ENCODE results near the gene CABP4.

The CABP4 gene

GRCh38 chr11:67420646-67421429 is 34.3 kb upstream of the CABP4 start:
- Histone ChIP-seq H3K4me1 (ENCODE audit: low read depth, poor library complexity, severe bottlenecking) (peaks cover 12% of the 10 kb centered on the region), H4K20me1 (ENCODE audit: insufficient read depth) (no peaks in the 10 kb centered on the region), H3K36me3 (ENCODE audit: insufficient read depth) (no peaks in the 10 kb centered on the region), H3K4me2 (peak overlapping the region; percentile 71), H3K27me3 (ENCODE audit: insufficient read depth, low read depth) (no peaks in the 10 kb centered on the region; the same call in 1 of the 2 replicates), H2AFZ (ENCODE audit: low read depth) (peak overlapping the region; percentile 73), H3K79me2 (ENCODE audit: insufficient read depth, low read depth) (no peaks in the 10 kb centered on the region), H3K9ac (peak overlapping the region; percentile 85), H3K4me3 (IDR thresholded peaks at IDR 0.05; ENCODE audit: insufficient read depth, low read depth, low read length) (no peak overlapping the region), H3K27ac (peak overlapping the region; percentile 69)
- no peak for TF ChIP-seq CTCF (conservative IDR thresholded peaks at IDR 0.05; ENCODE audit: low read depth, low read length)

GRCh38 chr11:67421430-67422031 is 33.6 kb upstream of the CABP4 start:
- H3K27me3 ChIP-seq (ENCODE audit: insufficient read depth, low read depth), result no peaks in the 10 kb centered on the region; the same call in 1 of the 2 replicates
- no peak overlapping the region for H3K27ac ChIP-seq
- no peak for TF ChIP-seq CTCF (conservative IDR thresholded peaks at IDR 0.05; ENCODE audit: low read depth, low read length)
- no peaks in the 10 kb centered on the region for H3K79me2 ChIP-seq (ENCODE audit: insufficient read depth, low read depth)
- peak overlapping the region; percentile 73 for H2AFZ ChIP-seq (ENCODE audit: low read depth)
- no peaks in the 10 kb centered on the region for H3K36me3 ChIP-seq (ENCODE audit: insufficient read depth)
- H3K4me3 ChIP-seq (IDR thresholded peaks at IDR 0.05; ENCODE audit: insufficient read depth, low read depth, low read length), result no peak overlapping the region
- H3K4me1 ChIP-seq (ENCODE audit: low read depth, poor library complexity, severe bottlenecking), result peaks cover 12% of the 10 kb centered on the region
- H4K20me1 ChIP-seq (ENCODE audit: insufficient read depth), result no peaks in the 10 kb centered on the region
- H3K9ac ChIP-seq, result no peak overlapping the region
- peak overlapping the region; percentile 70; the same call in 1 of the 2 replicates for H3K4me2 ChIP-seq

- H2AFZ ChIP-seq (ENCODE audit: low read depth), result no peak overlapping the region
- peaks cover 12% of the 10 kb centered on the region for H3K4me1 ChIP-seq (ENCODE audit: low read depth, poor library complexity, severe bottlenecking)
- H3K4me3 ChIP-seq (IDR thresholded peaks at IDR 0.05; ENCODE audit: insufficient read depth, low read depth, low read length), result no peak overlapping the region
- H3K79me2 ChIP-seq (ENCODE audit: insufficient read depth, low read depth), result no peaks in the 10 kb centered on the region
- no peaks in the 10 kb centered on the region for H3K36me3 ChIP-seq (ENCODE audit: insufficient read depth)
- no peak for TF ChIP-seq CTCF (conservative IDR thresholded peaks at IDR 0.05; ENCODE audit: low read depth, low read length)
- no peaks in the 10 kb centered on the region for H4K20me1 ChIP-seq (ENCODE audit: insufficient read depth)
- H3K9ac ChIP-seq, result no peak overlapping the region
- no peaks in the 10 kb centered on the region for H3K27me3 ChIP-seq (ENCODE audit: insufficient read depth, low read depth)
- H3K4me2 ChIP-seq, result no peak overlapping the region
- H3K27ac ChIP-seq, result no peak overlapping the region
Observed at GRCh38 chr11:67422891-67423290, 32.3 kb upstream of the CABP4 start.

- H3K4me1 ChIP-seq (ENCODE audit: low read depth, poor library complexity, severe bottlenecking), result peaks cover 12% of the 10 kb centered on the region
- H3K4me2 ChIP-seq, result no peak overlapping the region
- H3K27me3 ChIP-seq (ENCODE audit: insufficient read depth, low read depth), result no peaks in the 10 kb centered on the region
- no peak overlapping the region for H2AFZ ChIP-seq (ENCODE audit: low read depth)
- peaks cover under 1% of the 10 kb centered on the region for H3K79me2 ChIP-seq (ENCODE audit: insufficient read depth, low read depth)
- no peak for TF ChIP-seq CTCF (conservative IDR thresholded peaks at IDR 0.05; ENCODE audit: low read depth, low read length)
- no peak overlapping the region for H3K9ac ChIP-seq
- H4K20me1 ChIP-seq (ENCODE audit: insufficient read depth), result no peaks in the 10 kb centered on the region
- H3K4me3 ChIP-seq (IDR thresholded peaks at IDR 0.05; ENCODE audit: insufficient read depth, low read depth, low read length), result no peak overlapping the region
- no peak overlapping the region for H3K27ac ChIP-seq
- H3K36me3 ChIP-seq (ENCODE audit: insufficient read depth), result no peaks in the 10 kb centered on the region
Observed at GRCh38 chr11:67423466-67423865, 31.7 kb upstream of the CABP4 start.

All from KMS-11 (cell line).